GM12865 (cell line): ENCODE data around the gene MAGED1.

ENCODE experiments used
- DNase-seq: peaks from one replicate; pipeline ENCODE4 v3.0.0; 2010; ENCODE audit warnings: low read depth
- H3K4me3 ChIP-seq: 2 replicates; pipeline ENCODE4 v1.5.1; 2011; ENCODE audit warnings: mild to moderate bottlenecking, low read depth, low read length, control low read depth
- CTCF ChIP-seq: IDR thresholded peaks from 2 replicates; pipeline ENCODE4 v1.5.1; 2011; ENCODE audit warnings: low read length, control low read depth, low read depth, inconsistent platforms; ENCODE audit not compliant: insufficient read depth; ENCODE audit errors: missing control alignments

The MAGED1 gene

GRCh38 chrX:51917604-51918003 is 24.2 kb downstream of the MAGED1 start:
- H3K4me3 ChIP-seq = no peak overlapping the region
- DNase-seq = no peak
- TF ChIP-seq CTCF = no peak

- H3K4me3 ChIP-seq = no peak overlapping the region
- no peak for TF ChIP-seq CTCF
- no peak for DNase-seq
Measured at GRCh38 chrX:51922561-51922960, 29.1 kb downstream of the MAGED1 start.

GRCh38 chrX:51931566-51932150 is 38.2 kb downstream of the MAGED1 start:
- no peak for DNase-seq
- no peak for TF ChIP-seq CTCF
- no peak overlapping the region for H3K4me3 ChIP-seq
